AG04449 (cell line): ENCODE data around the gene ZNF697.
"Not testable (repeated sequence)": the region's sequence is repeated elsewhere in the genome, so short reads cannot be mapped to it uniquely, and the experiment has no call there.

ENCODE experiments used
- CTCF ChIA-PET: fragments of 350-600 bp; formaldehyde crosslinking; extraction: SDS; loops from one replicate; lab custom pipeline; 2021; ENCODE audit warnings: antibody characterized with exemption; lab: Yijun Ruan, JAX
- POLR2A ChIA-PET: fragments of 400-600, 350-600 bp; formaldehyde crosslinking; extraction: SDS; loops from one replicate; lab custom pipeline; 2020; ENCODE audit warnings: antibody characterized with exemption, inconsistent platforms; lab: Yijun Ruan, JAX
- DNase-seq: peaks from one replicate; pipeline ENCODE4 v3.0.0-alpha.2; 2010; ENCODE audit warnings: low read depth, low spot score
- H3K4me3 ChIP-seq: 2 replicates; pipeline ENCODE4 v1.5.1; 2011; ENCODE audit warnings: low read depth, mild to moderate bottlenecking, control low read depth, low read length
- CTCF ChIP-seq: IDR thresholded peaks from one replicate; pipeline ENCODE4 v1.5.1; 2011; ENCODE audit warnings: mild to moderate bottlenecking, moderate library complexity, low read length, control low read depth, inconsistent platforms; ENCODE audit not compliant: insufficient read depth; ENCODE audit errors: missing control alignments

Gene ZNF697

GRCh38 chr1:119588621-119589020 lies 59.4 kb downstream of the ZNF697 start:
- ChIA-PET POLR2A (no interaction called here), CTCF (interaction anchor here (0.7 to 1.0 kb wide), 2 partner anchors 23 to 30 kb away, joined by 3 read pairs; no protein-coding TSS in a partner anchor)
- TF ChIP-seq CTCF, result no peak
- H3K4me3 ChIP-seq, result no peak overlapping the region
- no peak for DNase-seq

GRCh38 chr1:119587341-119587740 lies 60.7 kb downstream of the ZNF697 start:
- CTCF ChIA-PET, result no interaction called here
- POLR2A ChIA-PET, result no interaction called here
- no peak for DNase-seq
- no peak overlapping the region for H3K4me3 ChIP-seq
- TF ChIP-seq CTCF, result no peak

GRCh38 chr1:119585801-119586200 lies 62.3 kb downstream of the ZNF697 start:
- DNase-seq, POLR2A ChIA-PET, H3K4me3 ChIP-seq, CTCF ChIA-PET: not testable (repeated sequence)

- POLR2A ChIA-PET, result no interaction called here
- H3K4me3 ChIP-seq, result no peak overlapping the region
- DNase-seq, result no peak
- CTCF ChIA-PET, result no interaction called here
- TF ChIP-seq CTCF, result peak; percentile 64
Measured at GRCh38 chr1:119582801-119583200, 65.3 kb downstream of the ZNF697 start.

- POLR2A ChIA-PET, CTCF ChIA-PET, DNase-seq, H3K4me3 ChIP-seq: not testable (repeated sequence)
Measured at GRCh38 chr1:119581076-119581475, 67.0 kb downstream of the ZNF697 start.

- TF ChIP-seq CTCF, result no peak
- ChIA-PET POLR2A (no interaction called here), CTCF (interaction anchor here (0.7 kb wide), 1 partner anchor 35 kb away, joined by 3 read pairs; no protein-coding TSS in a partner anchor)
- no peak overlapping the region for H3K4me3 ChIP-seq
- no peak for DNase-seq
Measured at GRCh38 chr1:119573886-119574285, 74.2 kb downstream of the ZNF697 start.

GRCh38 chr1:119569930-119570622 lies 78.0 kb downstream of the ZNF697 start:
- CTCF ChIA-PET, DNase-seq, POLR2A ChIA-PET, H3K4me3 ChIP-seq: not testable (repeated sequence)
